GM23338 (cell line): ENCODE measurements around the gene BTK. TPM values are rescaled to one million over a fixed set of nuclear protein-coding genes. Genes with fewer than 3 reads are reported as not detected.

Experiments used
- ATAC-seq: fragments of 200-7000 bp; cut with Tn5 transposase; 3 replicates; pipeline ENCODE4 v1.9.1; 2020
- DNase-seq: peaks from one replicate; pipeline ENCODE4 v3.0.0-alpha.2; 2015; ENCODE audit warnings: low spot score
- H2AFZ ChIP-seq: fragments of 200-600 bp; sonication (generic); 2 replicates; pipeline ENCODE4 v1.8.0; 2016; ENCODE audit warnings: antibody characterized with exemption, mild to moderate bottlenecking, moderate library complexity
- H3F3A ChIP-seq: fragments of 200-600 bp; sonication (generic); replicated peaks from 2 replicates; pipeline ENCODE4 v1.8.0; 2017; ENCODE audit warnings: antibody characterized with exemption, mixed run types, low read depth
- H3K27ac ChIP-seq: fragments of 200-600 bp; sonication (generic); 2 replicates; pipeline ENCODE4 v1.6.1; 2016; ENCODE audit warnings: low read depth
- H3K27me3 ChIP-seq: fragments of 200-600 bp; sonication (generic); 2 replicates; pipeline ENCODE4 v1.8.0; 2016; ENCODE audit warnings: mild to moderate bottlenecking, mixed run types, moderate library complexity; ENCODE audit not compliant: insufficient read depth
- H3K36me3 ChIP-seq: fragments of 200-600 bp; sonication (generic); 2 replicates; pipeline ENCODE4 v1.8.0; 2016; ENCODE audit warnings: mild to moderate bottlenecking; ENCODE audit not compliant: insufficient read depth
- H3K4me1 ChIP-seq: fragments of 200-600 bp; sonication (generic); 2 replicates; pipeline ENCODE4 v1.8.0; 2016; ENCODE audit warnings: mild to moderate bottlenecking, moderate library complexity; ENCODE audit not compliant: insufficient read depth
- H3K4me2 ChIP-seq: fragments of 200-600 bp; sonication (generic); 2 replicates; pipeline ENCODE4 v1.7.1; 2017; ENCODE audit warnings: mixed run types
- H3K4me3 ChIP-seq: fragments of 200-600 bp; sonication (generic); 2 replicates; pipeline ENCODE4 v1.6.1; 2016; ENCODE audit warnings: mixed run types
- H3K79me2 ChIP-seq: fragments of 200-600 bp; sonication (generic); replicated peaks from 2 replicates; pipeline ENCODE4 v1.8.0; 2017; ENCODE audit warnings: mild to moderate bottlenecking; ENCODE audit not compliant: insufficient read depth
- H3K9me2 ChIP-seq: fragments of 200-600 bp; sonication (generic); 2 replicates; pipeline ENCODE4 v1.8.0; 2017; ENCODE audit not compliant: insufficient read depth
- H4K20me1 ChIP-seq: fragments of 200-600 bp; sonication (generic); replicated peaks from 2 replicates; pipeline ENCODE4 v1.8.0; 2017; ENCODE audit warnings: mild to moderate bottlenecking; ENCODE audit not compliant: insufficient read depth
- H3K27ac Mint-ChIP-seq: 2 replicates; pipeline ENCODE4 v1.8.0; 2020; ENCODE audit warnings: inconsistent platforms, mild to moderate bottlenecking, moderate library complexity, mixed read lengths
- H3K27me3 Mint-ChIP-seq: 3 replicates; pipeline ENCODE4 v1.8.0; 2022; ENCODE audit warnings: low read depth, mild to moderate bottlenecking, moderate library complexity, mixed read lengths, inconsistent platforms; ENCODE audit not compliant: insufficient read depth, poor library complexity
- H3K36me3 Mint-ChIP-seq: 3 replicates; pipeline ENCODE4 v1.8.0; 2021; ENCODE audit warnings: low read depth, mild to moderate bottlenecking, inconsistent platforms, moderate library complexity, mixed read lengths
- H3K4me1 Mint-ChIP-seq: 3 replicates; pipeline ENCODE4 v1.8.0; 2020; ENCODE audit warnings: mild to moderate bottlenecking, inconsistent platforms, mixed read lengths
- H3K4me3 Mint-ChIP-seq: 3 replicates; pipeline ENCODE4 v1.8.0; 2021; ENCODE audit warnings: moderate library complexity, mild to moderate bottlenecking, inconsistent platforms, mixed read lengths
- H3K9me3 Mint-ChIP-seq: 3 replicates; pipeline ENCODE4 v1.8.0; 2020; ENCODE audit warnings: moderate library complexity, mild to moderate bottlenecking, inconsistent platforms, mixed read lengths
- CREB1 ChIP-seq: fragments of 250-450 bp; sonication (Bioruptor Pico); IDR thresholded peaks from 2 replicates; pipeline ENCODE4 v1.5.0; 2020; ENCODE audit warnings: low read depth, mild to moderate bottlenecking, moderate library complexity
- EZH2phosphoT487 ChIP-seq: fragments of 200-600 bp; sonication (generic); IDR thresholded peaks from one replicate; pipeline ENCODE4 v1.8.1; 2018; ENCODE audit warnings: antibody characterized with exemption; ENCODE audit not compliant: unreplicated experiment
- JUNB ChIP-seq: IDR thresholded peaks from one replicate; pipeline ENCODE4 v1.6.1; 2016; ENCODE audit warnings: antibody characterized with exemption; ENCODE audit not compliant: unreplicated experiment
- NANOG ChIP-seq: IDR thresholded peaks from 2 replicates; pipeline ENCODE4 v1.6.1; 2016; ENCODE audit warnings: antibody characterized with exemption, borderline replicate concordance
- POLR2AphosphoS5 ChIP-seq: IDR thresholded peaks from 2 replicates; pipeline ENCODE4 v1.6.1; 2016; ENCODE audit warnings: antibody characterized with exemption, low read depth
- STAT1 ChIP-seq: IDR thresholded peaks from one replicate; pipeline ENCODE4 v1.6.1; 2016; ENCODE audit warnings: antibody characterized with exemption; ENCODE audit not compliant: unreplicated experiment
- polyA plus RNA-seq: library from polyadenylated mRNA; unstranded; fragments of >200 nt; fragmentation: Nextera tagmentation; extraction: Ambion mirVana; gene quantifications from 2 replicates; pipeline ENCODE4 v1.2.1, GENCODE V29; 2016
- total RNA-seq: library from RNA; depleted of rRNA; stranded (reverse); fragments of >200 nt; shearing (Covaris generic); gene quantifications from 2 replicates; pipeline ENCODE4 v1.2.3, GENCODE V29; 2014
- TF ChIP-seq, protein P1 (sequence below): IDR thresholded peaks from one replicate; pipeline ENCODE4 v1.6.1; 2018; ENCODE audit warnings: antibody characterized with exemption; ENCODE audit not compliant: unreplicated experiment
- TF ChIP-seq, protein P2 (sequence below), 2 experiments: fragments of 200-600 bp in 1 of 2; sonication (generic) in 1 of 2; conservative IDR thresholded peaks; 2 replicates each; pipeline versions ENCODE4 v1.5.1 to v1.6.1; 2016 to 2017; ENCODE audit warnings: antibody characterized with exemption in 2 of 2, low read depth in 2 of 2, mild to moderate bottlenecking in 2 of 2, moderate library complexity in 1 of 2

BTK gene
- total and polyA plus RNA-seq, 2 experiments from 2014 or later: 0.19 to 0.31 TPM

GRCh38 chrX:101395789-101396188 lies 9.8 kb upstream of the BTK start:
- H3K4me1 Mint-ChIP-seq: no peaks in the 10 kb centered on the region
- ATAC-seq: no peak
- Histone ChIP-seq H3K9me2 (no peaks in the 10 kb centered on the region), H3K27ac (peak overlapping the region; percentile 81; the same call in 1 of the 2 replicates), H3K79me2 (peaks cover 26% of the 10 kb centered on the region), H3K36me3 (peaks cover 33% of the 10 kb centered on the region), H3K4me3 (no peak overlapping the region), H3K27me3 (no peaks in the 10 kb centered on the region), H3K4me1 (no peaks in the 10 kb centered on the region; the same call in 1 of the 2 replicates), H3F3A (peaks cover 31% of the 10 kb centered on the region), H2AFZ (no peak overlapping the region), H3K4me2 (no peak overlapping the region), H4K20me1 (no peaks in the 10 kb centered on the region; the same call in 1 of the 2 replicates)
- TF ChIP-seq STAT1 (no peak), JUNB (no peak), POLR2AphosphoS5 (no peak)
- H3K9me3 Mint-ChIP-seq: no peaks in the 10 kb centered on the region
- DNase-seq: no peak
- H3K27me3 Mint-ChIP-seq: peaks cover 16% of the 10 kb centered on the region
- H3K27ac Mint-ChIP-seq: no peak overlapping the region
- no peak overlapping the region for H3K4me3 Mint-ChIP-seq
- H3K36me3 Mint-ChIP-seq: peaks cover 65% of the 10 kb centered on the region

GRCh38 chrX:101394372-101394771 lies 8.4 kb upstream of the BTK start:
- no peak for TF ChIP-seq POLR2AphosphoS5
- TF ChIP-seq, protein P1, sequence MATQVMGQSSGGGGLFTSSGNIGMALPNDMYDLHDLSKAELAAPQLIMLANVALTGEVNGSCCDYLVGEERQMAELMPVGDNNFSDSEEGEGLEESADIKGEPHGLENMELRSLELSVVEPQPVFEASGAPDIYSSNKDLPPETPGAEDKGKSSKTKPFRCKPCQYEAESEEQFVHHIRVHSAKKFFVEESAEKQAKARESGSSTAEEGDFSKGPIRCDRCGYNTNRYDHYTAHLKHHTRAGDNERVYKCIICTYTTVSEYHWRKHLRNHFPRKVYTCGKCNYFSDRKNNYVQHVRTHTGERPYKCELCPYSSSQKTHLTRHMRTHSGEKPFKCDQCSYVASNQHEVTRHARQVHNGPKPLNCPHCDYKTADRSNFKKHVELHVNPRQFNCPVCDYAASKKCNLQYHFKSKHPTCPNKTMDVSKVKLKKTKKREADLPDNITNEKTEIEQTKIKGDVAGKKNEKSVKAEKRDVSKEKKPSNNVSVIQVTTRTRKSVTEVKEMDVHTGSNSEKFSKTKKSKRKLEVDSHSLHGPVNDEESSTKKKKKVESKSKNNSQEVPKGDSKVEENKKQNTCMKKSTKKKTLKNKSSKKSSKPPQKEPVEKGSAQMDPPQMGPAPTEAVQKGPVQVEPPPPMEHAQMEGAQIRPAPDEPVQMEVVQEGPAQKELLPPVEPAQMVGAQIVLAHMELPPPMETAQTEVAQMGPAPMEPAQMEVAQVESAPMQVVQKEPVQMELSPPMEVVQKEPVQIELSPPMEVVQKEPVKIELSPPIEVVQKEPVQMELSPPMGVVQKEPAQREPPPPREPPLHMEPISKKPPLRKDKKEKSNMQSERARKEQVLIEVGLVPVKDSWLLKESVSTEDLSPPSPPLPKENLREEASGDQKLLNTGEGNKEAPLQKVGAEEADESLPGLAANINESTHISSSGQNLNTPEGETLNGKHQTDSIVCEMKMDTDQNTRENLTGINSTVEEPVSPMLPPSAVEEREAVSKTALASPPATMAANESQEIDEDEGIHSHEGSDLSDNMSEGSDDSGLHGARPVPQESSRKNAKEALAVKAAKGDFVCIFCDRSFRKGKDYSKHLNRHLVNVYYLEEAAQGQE: no peak
- TF ChIP-seq, protein P2, sequence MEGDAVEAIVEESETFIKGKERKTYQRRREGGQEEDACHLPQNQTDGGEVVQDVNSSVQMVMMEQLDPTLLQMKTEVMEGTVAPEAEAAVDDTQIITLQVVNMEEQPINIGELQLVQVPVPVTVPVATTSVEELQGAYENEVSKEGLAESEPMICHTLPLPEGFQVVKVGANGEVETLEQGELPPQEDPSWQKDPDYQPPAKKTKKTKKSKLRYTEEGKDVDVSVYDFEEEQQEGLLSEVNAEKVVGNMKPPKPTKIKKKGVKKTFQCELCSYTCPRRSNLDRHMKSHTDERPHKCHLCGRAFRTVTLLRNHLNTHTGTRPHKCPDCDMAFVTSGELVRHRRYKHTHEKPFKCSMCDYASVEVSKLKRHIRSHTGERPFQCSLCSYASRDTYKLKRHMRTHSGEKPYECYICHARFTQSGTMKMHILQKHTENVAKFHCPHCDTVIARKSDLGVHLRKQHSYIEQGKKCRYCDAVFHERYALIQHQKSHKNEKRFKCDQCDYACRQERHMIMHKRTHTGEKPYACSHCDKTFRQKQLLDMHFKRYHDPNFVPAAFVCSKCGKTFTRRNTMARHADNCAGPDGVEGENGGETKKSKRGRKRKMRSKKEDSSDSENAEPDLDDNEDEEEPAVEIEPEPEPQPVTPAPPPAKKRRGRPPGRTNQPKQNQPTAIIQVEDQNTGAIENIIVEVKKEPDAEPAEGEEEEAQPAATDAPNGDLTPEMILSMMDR (conservative IDR thresholded peaks at IDR 0.05; ENCODE audit: low read depth in 2 of 2): no peak
- no peak for TF ChIP-seq NANOG
- TF ChIP-seq STAT1: no peak
- TF ChIP-seq CREB1 (CRISPR knock-in tag): no peak
- no peak for TF ChIP-seq EZH2phosphoT487
- no peak overlapping the region for H2AFZ ChIP-seq
- H3K4me1 ChIP-seq: no peaks in the 10 kb centered on the region; the same call in 1 of the 2 replicates
- Mint-ChIP-seq H3K36me3 (peaks cover 53% of the 10 kb centered on the region), H3K27ac (no peak overlapping the region), H3K4me1 (no peaks in the 10 kb centered on the region; the same call in 2 of the 3 replicates), H3K4me3 (no peak overlapping the region), H3K9me3 (no peaks in the 10 kb centered on the region), H3K27me3 (peaks cover 16% of the 10 kb centered on the region)
- H3K4me2 ChIP-seq: no peak overlapping the region
- ATAC-seq: no peak
- no peak overlapping the region for H3K4me3 ChIP-seq
- H3K79me2 ChIP-seq: peaks cover 26% of the 10 kb centered on the region
- no peaks in the 10 kb centered on the region for H3K27me3 ChIP-seq
- no peak for DNase-seq
- H3K9me2 ChIP-seq: no peaks in the 10 kb centered on the region
- H4K20me1 ChIP-seq: no peaks in the 10 kb centered on the region; the same call in 1 of the 2 replicates
- H3F3A ChIP-seq: peaks cover 31% of the 10 kb centered on the region
- H3K36me3 ChIP-seq: peaks cover 33% of the 10 kb centered on the region
- H3K27ac ChIP-seq: peak overlapping the region; percentile 97
